NCI-H2196 treated with DMSO at 0.1 percent for 48 hours (cell line): ENCODE data around the gene PTPRN2.

Source experiments
- DNase-seq: peaks from one replicate; lab custom pipeline; 2025; ENCODE audit not compliant: unreplicated experiment; lab: John Stamatoyannopoulos, UW

PTPRN2 gene

DNA sequence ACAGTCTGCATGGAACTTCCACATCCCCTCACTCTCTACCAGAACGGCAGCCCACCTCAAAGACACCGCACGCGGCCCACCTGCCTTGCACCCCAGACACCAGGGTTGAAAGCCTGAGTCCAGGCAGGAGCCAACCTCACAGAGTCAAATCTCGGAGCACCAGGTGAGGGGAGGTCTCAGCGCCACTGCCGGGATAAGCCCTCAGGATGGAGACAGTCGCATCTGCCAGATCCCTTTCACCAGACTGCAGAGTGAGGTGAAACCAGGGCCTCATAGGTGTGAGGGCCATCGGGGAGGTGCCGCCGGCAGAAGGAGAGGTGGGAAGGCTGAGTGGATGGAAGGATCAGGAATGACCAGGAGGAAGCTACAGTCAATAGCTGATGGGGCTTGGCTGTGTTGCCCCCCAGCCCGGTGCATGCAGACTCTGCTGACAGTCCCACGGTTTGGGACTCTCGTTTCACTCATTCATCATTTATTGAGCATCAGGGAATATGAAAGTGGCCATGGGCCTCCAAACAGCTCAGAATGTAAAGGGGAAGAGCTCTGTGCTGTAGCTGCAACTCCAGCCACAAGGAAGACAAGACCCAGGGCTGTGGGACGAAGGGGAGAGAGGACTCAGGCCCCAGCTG, 315.0 kb downstream of the PTPRN2 start:
- no peak for DNase-seq

DNA sequence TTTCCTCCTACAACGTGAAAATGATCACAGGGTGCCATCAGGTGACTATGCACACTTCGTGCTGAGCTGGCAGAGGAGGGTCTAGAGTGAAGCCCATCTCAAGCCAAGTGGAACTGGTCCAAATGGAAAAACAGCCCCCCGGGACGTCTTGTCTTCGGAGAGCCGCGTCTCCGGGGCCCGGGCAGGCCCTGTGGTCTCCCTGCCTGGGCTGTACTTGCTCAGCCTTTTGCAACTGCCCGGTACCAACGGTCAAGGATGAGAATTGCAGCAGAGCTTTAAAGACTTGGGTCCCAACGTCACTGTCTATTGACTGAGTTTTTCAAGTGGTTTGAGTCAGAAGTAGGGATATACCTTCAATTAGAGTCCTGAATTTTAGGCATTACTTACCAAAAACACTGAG, 315.5 kb downstream of the PTPRN2 start:
- no peak for DNase-seq

DNA sequence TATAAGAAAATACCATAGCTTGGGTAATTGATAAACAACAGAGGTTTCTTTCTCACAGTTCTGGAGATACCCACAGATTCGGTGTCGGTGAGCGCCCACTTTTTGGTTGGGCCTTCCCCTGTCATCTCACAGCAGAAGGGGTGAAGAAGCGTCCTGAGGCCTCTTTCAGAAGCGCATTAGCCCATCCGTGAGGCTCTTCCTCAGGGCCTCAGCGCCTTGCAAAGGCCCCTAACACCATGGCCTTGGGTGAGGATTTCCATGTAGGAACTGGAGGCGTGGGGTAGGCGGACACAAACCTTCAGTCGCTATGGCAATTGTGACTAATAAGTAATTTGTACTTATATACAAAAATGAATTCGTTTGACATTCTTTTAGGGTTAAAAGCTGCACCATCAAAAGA, 316.0 kb downstream of the PTPRN2 start:
- DNase-seq = no peak

DNA sequence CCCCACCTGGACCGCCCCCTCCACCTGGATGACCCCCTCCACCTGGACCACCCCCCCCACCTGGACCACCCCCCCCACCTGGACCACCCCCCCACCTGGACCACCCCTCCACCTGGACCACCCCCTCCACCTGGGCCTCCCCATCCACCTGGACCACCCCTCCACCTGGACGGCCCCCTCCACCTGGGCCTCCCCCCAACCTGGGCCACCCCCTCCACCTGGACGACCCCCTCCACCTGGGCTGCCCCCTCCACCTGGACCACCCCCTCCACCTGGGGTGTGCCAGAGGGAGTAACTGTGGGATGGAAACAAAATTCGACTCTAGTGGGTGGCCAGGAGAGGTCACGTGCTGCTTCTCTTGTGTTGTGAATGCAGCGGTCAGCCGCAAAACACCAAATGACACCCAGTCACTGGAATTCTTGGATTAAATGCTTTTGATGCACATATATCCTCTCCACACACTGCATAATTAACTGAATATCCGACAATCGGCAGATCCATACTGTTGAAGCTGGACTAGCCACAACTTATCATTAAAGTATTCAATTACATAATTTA, 316.7 kb downstream of the PTPRN2 start:
- no peak for DNase-seq

DNA sequence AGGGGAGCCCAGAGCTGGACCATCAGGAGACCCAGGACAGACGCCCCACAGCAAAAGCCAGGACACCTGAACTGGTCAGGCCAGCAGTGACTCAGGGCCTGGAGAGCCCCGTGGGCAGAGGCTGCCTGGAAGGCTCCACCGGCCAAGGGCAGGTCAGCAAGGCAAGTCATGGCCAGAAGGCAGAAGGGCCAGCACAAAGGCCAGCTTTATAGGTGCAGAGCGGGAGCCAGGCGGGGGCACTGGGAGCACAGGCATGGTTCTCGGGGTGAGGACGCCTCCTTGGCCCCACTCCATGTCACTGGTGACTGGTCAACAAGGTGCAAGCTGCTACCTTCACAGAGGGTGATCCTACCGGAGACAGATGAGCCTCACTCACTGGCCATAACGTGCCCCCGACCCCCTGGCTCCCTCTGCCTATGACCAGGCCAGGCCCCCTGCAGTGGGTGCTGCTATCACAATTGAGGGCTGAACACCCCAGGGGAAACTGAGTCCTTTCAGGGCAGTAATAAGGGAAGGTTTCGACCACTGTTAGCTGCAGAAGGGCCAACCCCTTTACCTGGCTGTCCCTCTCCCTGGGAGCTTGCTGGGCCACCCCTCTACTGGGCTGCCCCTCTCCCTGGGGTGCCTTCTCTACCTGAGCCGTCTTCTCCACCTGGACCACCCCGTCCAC, 317.4 kb downstream of the PTPRN2 start:
- DNase-seq = no peak

DNA sequence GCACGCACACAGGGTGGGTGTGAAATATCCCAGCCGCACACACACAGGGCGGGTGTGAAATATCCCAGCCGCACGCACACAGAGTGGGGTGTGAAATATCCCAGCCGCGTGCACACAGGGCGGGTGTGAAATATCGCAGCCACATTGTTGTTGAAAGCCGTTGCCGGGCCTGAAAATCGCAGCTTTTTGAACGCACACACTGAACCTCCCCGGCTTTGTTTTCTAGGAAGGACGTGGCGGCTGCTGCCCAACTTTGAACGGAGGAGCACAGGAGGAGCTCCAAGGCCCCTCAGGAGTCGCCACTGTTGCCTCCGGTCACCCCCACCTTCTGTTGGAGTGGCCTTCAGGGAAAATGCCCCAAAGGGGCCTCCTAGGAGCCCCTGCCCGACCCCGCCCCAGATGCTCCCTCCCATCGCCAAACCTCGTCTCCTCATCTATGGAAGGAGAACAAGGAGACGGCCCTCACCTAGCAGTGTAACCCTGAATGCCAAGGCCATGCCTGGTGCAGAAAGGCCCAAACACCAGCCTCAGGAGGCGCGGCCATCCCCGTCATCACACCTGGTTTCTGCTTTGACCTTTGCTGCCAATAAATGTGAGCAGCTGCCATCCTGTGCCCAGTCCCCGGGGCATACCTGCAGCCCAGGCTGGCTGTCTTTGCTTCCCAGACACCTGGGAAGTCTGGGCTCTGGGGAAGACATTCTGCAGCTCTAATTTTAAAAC, 318.6 kb downstream of the PTPRN2 start:
- DNase-seq = no peak

DNA sequence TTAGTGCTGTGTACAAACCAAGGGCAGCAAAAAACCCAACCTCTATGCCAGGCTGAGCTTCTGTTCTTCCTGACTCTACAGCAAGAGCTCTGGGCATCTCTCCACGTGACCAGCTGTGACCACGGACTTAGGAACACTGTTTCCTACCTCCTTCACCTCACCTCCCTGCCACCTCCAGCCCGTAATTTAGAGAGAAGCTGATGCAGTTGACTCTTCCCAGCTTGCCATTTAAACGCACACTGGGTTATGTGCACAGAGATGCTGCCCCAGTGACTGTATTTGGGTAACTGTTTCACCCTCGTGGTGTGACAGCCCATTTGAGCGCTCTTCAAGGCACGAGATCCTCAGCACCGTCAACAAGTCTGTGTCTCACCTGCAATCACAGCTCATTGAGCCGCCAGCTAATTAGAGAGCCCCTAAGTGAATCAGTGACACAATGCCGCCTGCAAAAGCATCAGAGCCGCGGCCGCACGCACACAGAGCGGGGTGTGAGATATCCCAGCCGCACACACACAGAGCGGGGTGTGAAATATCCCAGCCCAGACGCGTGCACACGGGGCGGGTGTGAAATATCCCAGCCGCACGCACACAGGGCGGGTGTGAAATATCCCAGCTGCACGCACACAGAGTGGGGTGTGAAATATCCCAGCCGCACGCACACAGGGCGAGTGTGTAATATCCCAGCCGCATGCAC, 319.7 kb downstream of the PTPRN2 start:
- no peak for DNase-seq

DNA sequence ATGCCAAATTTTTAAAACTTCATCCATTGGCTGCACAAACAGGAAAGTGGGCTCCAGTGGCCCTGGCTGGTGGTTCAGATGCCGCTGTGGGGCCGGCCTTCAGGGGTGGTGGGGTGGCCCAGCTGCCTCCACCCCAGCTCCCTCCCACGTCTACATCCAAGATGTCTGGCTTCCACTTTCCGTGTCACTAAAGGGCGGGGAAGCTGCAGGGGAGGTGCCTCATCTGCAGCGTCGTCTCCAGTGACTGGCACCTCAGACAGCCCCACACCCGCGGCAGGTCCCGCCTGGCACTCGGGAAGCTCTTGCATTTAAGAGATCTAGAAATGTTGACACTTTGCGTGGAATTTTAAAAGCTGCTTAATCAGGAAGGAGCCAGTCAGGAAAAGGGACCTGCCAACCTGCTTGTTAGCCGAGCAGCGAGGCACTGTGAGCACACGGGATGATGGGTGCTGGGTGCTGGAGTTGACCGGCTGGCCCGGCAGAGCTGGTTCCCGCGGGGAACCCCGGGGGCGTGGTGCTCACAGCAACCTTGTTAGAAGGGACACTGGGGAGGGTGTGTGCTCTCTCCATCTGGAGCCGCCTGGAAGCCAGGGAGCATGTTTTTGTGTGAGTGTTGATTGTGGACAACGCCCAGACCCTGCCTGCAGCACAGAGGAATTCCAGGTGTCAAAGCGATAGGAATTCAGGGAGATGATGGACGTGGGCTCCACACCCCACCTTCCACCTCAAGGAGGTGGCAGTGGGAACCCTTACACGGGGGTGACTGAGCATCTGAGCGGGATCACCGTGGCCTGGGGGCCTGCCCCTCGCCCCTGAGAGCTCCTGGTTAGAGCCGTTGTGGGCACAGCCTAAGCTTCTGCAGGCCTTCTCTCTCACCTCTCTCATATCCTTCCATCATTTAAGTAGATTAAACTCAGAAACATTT, 320.5 kb downstream of the PTPRN2 start:
- DNase-seq = no peak

DNA sequence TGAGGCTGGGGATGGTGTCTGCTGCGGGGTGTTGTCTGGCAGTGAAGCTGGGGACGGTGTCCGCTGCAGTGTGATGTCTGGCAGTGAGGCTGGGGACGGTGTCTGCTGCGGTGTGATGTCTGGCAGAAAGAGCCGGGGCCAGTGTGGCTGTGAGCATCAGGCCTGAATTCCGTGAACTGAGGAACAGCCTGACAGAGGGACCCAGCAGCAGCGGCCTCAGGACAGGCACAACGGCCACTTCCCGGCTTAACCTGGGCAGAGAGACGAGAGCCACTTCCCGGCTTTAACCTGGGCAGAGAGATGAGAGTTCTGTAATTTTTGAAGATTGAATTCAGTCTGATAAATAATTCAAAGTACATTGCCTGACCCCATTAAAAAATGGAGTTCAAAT, 321.2 kb downstream of the PTPRN2 start:
- DNase-seq = no peak

DNA sequence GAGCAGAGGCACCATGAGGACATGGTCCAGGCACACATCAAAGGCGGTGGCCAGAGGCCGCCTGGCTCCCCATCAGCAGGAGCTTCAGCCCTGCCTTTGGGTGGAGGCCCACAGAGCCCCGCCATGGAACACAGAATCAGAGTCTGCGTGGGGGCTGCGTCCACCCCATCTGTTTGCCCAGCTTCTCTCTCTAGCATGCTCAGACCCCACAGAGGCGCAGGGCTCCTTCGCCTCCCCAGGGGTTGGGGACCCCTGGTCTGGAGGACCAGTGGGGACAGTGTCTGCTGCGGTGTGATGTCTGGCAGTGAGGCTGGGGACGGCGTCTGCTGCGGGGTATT, 321.9 kb downstream of the PTPRN2 start:
- DNase-seq = no peak

DNA sequence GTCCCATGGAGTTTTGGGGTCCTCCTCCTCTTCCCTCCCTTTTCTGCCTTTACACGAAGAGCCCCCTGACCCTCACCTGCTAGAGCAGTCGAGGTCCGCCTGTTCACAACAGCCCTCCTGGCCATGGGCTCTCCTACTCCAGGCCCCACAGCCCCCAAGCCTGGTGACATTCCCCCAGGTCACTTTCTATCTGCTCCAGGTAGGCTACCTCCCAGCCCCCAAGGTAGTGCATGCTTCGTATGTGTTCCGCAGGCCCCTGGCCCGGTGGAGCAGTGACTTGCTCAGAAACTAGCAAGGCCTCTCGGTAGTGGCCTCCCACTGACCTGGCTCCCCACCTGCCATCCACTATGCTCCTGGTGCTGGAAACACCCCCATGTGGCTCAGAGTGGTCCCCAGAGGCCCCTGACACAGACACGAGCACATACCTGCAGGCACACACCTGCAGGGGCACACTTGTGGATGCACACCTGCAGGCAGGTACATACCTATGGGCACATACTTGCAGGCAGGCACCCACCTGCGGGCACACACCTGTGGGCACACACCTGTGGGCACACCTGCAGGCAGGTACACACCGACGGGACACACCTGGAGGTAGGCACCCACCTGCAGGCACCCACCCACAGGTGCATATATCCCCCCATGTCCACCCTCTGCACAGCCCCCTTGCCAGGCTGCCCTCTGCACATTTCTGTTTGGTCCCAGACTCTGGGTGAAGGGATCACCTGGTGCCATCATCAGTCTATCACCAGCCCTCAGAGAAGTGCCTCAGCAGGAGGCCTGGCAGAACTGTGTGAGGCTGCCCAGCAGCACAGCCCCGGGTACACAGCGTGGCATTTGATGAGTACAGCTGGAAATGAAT, 322.5 kb downstream of the PTPRN2 start:
- DNase-seq = no peak

DNA sequence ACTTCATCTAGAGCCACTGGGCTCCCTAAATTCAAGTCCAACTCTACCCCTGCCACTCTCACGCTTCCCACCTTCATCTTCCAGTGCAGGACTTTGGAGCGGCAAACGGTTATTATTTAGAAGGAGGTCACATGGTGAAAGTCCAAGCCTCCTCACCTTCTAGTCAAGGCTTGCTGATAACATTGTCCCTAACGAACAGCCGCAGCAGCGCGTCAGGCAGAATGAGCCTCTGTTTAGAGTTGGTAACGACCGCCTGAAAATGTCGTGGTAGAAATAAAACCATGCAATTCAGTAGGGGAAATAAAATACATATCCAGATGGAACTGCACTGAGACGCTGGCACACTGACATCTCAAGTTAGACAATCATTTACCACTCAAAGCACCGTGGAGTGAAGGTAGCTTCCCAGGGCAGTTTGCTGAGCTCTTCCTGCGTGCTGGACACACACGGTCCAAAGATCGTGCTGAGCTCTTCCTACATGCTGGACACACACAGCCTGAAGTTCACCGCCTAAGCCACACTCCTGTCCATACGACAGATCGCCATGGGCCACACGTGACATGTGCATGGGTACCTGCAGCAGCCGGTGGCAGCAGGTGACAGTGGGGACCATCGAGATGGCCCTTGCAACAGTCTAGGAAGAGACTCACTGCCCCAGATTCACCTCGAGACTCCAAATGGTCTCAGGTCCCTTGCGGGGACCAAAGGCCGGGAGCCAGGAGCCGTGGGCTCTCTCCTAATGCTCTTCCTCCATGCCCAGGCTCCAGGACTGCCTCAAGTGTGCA, 323.5 kb downstream of the PTPRN2 start:
- DNase-seq = no peak

DNA sequence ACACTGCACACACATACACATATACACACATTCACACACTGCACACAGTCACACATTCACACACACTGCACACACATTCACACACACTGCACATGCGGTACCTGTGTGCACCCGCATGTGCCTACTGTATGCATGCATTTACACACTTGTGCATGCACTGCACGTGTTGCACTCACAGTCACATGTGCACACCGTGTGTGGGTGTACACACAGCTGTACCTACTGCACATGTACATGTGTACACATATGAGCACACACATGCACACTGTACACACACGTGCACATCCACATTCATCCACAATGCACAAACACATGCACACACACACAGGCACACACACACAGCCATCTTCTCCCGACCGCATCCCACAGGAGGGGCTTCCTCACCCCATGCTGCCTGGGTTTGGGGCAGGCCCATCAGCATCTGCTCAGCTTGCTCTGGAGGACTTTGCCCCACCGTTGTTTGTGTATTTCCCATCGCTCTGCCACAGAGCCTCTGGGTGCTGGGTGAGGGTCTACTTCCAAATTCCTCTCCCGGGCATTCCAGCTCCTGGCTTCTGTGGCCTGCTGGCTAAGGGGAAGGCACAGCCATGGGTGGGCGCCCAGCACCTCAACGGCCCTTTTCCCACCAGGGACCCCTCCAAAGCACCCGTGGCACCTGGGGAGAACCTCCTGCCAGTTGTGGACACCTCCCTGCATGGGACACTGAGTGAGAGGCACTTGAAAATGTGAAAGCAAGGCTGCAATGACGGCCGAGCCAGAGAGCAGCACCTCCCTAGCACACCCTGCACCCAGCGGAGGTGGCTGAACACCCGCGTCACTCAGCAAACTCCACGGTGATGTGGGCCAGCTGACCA, 324.3 kb downstream of the PTPRN2 start:
- DNase-seq = no peak

DNA sequence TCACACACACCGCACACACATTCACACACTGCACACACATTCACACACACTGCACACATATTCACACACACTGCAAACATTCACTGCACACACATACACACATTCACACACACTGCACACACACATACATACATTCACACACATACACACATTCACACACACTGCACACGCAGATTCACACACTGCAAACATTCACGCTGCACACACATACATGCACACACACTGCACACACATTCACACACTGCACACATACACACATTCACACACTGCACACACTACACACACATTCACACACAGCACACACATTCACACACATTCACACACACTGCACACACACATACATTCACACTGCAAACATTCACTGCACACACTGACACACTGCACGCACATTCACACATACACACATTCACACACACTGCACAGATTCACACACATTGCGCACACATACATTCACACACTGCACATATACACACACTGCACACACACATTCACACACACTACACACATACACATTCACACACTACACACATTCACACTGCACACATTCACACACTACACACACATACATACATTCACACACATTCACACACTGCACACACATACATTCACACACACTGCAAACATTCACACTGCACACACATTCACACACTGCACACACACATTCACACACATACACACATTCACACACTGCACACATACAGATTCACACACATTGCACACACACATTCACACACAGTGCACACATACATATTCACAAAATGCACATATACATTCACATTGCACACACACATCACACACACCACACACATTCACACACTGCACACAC, 325.1 kb downstream of the PTPRN2 start:
- DNase-seq = no peak

DNA sequence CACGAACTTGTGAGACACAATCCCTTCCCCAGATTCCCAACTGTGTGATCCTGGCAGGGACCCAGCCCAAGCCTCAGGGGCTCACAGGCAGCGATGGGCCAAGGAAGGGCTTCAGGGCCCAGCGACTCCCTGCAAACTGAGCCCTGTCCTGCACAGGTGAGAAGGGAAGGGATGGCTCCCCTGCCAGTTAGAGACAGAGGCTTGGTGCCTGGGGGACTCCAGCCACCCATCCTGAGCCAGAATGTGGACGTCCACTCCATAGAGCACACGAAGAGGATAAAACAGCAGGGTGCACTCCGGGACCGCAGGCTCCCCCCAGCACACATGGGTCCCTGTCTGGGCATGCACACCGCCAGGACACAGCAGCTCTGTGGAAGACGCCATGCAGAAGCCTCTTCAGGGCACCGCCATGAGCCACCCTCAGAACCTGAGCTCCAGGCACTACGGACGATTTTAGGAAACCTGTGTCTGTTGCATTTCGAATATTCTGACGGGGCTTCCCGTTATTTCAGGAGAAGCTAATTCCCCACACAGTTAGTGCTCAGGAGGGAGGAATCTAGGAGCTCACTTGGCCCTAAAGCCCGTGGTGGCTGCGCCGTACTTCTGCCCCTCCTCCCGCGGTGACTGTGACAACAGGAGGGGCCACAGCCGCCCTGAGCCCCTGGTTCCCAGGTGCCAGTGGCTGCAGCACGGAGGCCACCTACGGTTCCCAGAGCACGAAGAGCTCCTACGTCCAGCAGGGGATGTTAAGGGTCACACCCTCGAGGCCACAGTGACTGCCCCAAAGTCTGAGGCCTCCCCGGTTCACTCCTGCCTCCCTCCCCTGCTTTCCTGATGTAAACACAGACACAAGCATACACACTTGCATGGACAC, 326.0 kb downstream of the PTPRN2 start:
- DNase-seq = no peak
